ENCODE data around the gene MAML3.

MAML3 gene

DNA sequence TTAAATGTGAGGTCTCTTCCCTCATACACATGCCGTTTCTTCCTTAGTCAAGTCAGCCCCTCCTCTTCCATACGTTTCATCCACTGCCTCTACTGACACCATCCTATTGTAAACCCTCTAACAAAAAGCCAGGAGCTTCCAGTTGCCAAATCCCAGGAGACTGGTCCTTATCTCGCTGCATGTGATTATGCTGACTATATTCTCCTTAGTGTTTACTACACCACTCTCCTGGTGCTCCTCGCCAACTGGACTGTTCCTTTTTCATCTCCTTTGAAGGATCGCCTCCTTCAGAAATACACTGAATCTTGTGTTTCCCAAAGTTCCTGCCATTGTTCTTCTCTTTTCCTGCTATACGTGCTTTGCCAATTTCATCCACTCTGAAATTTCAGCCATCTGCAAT lies 27.7 kb downstream of the MAML3 start:
- no peak for DNase-seq (ENCODE audit: low read depth in 2 of 2)

DNA sequence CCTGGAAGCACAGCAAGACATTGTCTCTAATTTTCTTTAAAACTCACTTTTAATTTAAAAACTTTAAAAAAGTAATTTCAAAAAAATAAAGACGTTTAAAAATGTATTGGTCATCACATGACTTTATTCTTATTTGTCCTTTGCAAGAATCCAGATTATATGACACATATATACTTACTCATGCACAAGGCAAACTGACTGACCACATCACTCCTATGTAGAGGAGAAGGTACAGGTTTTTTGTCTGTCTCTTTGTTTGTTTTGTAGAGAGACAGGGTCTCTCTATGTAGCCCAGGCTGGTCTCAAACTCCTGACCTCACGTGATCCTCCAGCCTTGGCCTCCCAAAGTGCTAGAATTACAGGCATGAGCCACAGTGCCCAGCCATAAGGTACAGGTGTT lies 28.6 kb downstream of the MAML3 start:
- DNase-seq (ENCODE audit: low read depth in 2 of 2), result no peak

DNA sequence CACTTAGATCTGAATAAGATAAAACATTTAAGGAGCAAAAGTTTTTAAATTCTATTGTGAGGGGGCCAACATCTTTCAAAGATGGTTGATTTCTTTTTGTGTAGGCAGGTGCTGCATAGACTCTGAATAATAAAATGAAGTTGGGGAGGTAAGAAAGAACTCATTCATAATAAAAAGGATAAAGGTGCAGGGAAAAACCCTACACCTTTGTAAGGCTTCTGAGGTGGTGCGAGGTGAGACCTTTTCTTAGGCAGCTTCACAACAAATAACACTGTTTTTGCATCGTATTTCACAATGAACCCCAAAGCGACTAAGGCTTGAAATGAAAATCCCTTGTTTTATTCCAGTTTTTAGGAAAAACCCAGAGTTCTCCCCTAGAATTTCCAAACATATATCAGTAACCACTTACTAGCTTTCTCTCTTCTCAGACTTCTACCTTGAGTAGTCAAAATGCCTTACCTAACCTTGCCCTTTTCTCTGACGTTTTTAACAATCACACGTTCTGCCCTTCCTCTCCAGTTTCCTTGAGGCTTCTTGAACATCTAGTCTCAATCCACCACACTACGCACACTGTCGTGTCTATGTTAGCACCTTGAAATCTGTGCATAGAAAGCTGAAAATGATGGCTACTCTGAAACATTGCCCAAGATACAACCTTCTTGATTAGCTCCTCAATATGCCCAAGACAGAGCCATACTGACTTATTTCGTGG lies 30.2 kb downstream of the MAML3 start:
- no peak for DNase-seq (ENCODE audit: low read depth in 2 of 2)

DNA sequence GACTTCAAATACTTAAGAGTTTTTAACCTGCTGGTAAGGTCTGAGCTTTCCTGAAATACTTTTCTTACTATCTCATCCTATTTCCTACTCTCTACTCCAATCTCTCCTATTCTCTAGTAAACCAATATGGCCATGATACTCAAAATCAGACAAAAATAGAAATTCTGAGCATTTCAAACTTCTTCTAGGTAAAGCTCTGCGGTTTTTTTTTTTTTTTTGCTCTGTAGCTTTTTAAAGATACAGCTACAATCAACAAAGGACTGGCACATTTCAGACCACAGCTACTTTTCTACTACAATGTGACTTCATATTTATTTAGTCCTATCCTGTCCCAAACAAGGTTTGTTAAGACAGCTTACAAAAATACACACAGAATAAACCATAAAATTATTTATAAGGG lies 31.1 kb downstream of the MAML3 start:
- no peak for DNase-seq (ENCODE audit: low read depth in 2 of 2)

DNA sequence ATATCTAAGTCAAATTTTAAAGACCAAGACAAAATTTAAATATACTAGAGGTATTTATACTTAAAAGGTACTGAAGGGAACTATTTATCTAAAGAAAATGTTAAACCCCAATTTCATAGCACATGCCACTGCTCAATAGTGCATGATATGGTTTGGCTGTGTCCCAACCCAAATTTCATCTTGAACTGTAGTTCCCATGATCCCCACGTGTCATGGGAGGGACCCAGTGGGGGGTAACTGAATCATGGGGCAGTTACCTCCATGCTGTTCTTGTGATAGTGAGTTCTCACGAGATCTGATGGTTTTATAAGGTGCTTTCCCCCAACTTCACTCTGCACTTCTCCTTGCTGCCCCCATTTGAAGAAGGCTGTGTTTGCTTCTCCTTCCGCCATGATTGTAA lies 32.3 kb downstream of the MAML3 start:
- DNase-seq (ENCODE audit: low read depth in 2 of 2), result no peak

DNA sequence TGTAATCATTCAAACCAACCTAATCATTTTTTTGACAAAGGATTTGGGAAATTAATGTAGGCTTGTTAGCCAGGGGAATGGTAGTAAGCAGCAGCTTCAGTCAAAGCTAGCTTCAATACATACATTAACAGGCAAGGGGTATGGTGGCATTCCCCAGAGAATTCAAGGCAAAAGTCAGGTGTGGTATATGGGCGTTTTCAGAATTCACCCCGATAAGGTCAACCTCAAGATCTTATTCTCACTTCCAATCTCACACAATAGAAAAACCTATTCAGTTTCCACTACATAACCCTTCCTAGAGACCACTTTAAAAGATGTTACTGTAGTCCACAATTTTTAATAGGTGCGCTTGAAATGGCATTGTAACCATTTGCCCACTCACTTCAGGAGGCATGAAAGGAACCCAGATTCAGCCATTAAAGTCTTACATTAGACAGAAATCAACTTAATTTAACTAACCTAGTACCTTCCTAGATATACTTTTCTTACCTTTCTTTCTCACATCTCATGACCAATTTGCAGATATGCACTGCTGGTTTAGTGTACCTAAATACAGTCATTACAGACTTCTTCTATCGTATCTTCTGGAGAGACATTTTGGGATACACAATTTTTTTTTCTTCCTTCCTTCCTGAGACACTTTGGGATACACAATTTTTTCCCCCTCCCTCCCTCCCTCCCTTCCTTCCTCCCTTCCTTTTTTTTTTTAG lies 34.9 kb downstream of the MAML3 start:
- DNase-seq (ENCODE audit: low read depth in 2 of 2), result no peak

DNA sequence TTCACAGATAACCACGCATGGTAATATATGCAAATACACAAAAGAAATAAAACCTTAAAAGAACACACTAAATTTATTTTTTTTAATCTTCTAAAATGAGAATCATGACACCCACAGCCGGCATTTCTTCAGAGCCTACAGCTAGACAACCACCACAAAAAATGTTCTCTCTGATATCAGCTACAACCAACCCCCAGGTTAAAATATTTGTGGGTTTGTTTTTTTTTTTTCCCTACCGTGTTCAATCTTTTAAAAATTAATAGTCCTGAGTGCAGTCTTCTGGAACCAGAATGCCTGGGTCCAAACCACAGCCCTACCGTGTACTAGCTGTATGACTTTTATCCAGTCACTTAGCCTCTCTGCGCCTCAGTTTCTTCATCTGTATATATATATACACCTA lies 36.0 kb downstream of the MAML3 start:
- no peak for DNase-seq (ENCODE audit: low read depth in 2 of 2)

DNA sequence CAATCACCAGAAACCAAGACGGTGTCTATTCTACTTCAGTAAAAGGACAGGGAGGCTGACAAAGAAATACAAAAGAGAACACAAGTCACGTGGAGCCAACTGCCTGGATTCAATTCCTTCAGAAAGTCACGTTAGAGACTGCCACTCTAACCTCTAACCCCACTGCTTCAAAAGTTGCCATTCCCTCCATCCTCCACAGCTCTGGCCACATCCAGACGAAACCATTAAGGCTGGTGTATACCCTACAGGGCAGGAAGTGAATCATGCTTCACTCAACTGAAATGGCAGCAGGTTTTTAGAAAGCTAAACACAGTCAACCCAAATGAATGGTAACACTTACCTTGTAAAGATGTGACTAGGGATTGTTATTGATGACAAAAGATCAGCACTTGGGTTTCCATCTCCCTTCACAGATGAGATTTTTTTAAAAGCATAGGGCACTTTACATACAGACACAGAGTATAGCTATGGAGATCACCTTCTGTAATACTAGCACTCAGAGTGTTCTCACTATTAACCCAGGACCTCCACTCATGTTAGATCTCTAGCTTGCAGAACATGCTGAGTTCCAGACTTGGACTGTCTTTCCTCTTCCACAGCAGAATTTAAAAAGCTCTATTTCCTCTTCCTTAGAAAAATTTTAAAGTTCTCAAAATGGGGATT lies 37.4 kb downstream of the MAML3 start:
- DNase-seq (ENCODE audit: low read depth in 2 of 2), result no peak

DNA sequence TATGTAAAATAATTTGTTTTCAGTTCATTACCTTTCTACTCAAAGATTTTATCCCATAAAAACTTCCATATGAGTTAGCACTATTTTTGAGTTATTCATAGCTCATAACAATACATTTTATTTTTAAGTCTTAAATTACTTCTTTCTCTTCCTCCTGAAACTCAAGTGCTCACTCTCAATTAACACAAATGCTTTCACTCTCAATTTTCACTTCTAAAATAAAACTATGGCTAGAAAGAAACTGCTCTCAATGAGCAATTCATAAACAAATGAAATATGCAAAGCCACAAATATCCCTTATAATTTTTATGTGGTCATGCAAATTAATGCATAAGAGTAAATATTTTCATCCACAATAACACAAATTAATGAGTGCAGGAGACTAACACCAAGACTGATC lies 38.8 kb downstream of the MAML3 start:
- DNase-seq (ENCODE audit: low read depth in 2 of 2), result no peak

DNA sequence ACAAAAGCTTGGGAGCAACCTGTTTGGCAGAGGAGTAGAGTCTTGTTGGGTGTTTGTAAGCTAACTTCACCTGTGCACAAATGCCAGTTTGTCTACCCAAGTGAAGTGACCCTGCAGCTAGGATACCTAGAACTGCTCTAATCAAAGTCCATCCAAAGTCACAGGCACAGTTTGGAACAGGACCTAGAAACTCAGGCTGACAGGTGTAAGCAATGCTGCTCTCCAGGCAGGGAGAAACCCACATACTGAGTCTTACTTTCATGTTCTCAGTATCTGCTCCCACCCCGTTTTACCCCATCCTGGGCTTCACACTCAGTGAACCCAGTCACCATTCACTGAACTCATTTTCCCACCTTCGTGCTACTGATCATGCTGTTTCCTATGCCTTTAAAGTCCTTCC lies 40.3 kb downstream of the MAML3 start:
- no peak for DNase-seq (ENCODE audit: low read depth in 2 of 2)

DNA sequence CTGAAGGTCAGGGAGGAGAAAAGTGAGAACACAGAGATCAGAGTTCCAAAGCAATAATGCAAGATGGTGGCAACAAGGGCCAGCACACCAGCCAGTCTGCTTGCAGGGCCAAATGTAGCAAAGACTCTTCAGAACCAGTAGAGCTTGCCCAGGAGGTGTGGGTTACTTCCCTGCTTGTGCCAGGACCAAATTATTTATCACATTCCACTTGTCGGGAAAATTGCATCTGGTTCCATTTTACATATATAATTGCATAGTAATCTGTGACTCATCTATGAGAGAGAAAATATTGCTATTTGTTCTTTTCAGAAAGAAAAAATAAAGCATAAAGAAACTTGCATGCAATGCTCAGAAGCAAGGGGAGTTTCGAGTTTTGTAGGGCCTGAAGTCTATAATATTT lies 41.4 kb downstream of the MAML3 start:
- peak in 1 of 2 experiments; percentile 69 for DNase-seq (ENCODE audit: low read depth in 2 of 2)

DNA sequence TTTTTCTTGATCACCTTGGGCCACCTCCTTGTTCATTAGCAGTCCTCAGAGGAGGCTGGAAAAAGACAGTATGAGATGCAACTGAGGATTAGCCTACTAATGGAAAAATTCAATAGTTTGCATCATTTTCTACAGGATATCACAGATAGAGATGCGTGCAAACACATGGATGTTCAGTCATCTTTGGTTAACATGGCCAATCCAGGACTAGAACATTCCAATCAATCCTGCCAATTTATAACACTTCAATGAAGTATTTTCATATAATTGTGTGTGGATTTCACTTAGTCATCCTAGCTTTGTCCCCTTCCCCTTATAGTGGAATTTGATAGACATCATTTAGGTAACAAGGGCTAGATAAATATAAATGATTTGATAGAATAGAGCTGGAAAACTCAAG lies 42.7 kb downstream of the MAML3 start:
- no peak for DNase-seq (ENCODE audit: low read depth in 2 of 2)

DNA sequence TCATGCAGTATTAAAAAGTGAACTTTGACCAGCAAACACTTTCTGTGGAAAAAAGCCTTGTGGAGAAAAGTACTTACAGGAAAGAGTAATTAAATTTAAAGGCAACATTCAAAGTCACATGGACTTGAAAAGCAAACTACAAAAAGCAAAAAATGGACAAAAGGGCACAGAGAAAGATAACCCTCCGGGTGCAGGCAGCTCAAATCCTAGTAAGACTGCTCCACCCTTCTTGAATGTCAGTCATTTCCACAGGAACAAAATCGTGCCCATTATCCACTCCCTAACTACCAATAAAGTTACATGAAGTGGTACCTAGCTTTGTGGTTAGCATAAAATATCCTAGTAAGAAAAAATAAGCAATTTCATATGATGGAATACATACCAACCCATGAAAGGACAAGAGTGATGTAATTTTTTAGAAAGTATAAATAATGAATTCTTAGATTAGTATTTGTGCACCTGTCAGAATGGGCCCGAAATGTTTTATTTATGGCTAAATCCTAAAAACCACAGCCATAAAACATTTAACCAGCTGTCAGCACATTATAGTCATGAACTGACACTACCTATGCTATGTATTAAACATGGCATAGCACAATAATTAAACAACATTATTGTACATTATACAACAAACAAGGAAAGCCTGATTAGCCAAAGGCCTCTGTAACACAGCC lies 43.3 kb downstream of the MAML3 start:
- DNase-seq (ENCODE audit: low read depth in 2 of 2), result no peak

DNA sequence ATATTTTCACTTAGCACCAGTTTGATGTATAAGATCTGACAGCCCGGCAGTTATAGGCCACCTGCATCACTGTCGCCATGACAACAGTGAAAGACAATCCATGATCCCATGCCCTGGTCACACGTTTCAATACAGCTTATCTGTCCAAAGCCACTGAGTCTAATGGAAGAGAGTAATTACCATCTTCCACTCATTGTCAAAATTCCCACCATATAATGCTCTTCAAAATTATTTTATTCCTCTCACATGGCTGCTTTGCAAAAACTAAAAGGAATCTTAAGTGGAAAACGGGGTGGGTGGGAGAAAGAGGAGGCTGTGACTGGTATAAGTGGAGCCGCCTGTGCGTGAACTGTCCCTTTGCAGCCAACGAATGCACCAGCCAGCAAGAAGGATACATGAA lies 44.2 kb downstream of the MAML3 start:
- no peak for DNase-seq (ENCODE audit: low read depth in 2 of 2)

DNA sequence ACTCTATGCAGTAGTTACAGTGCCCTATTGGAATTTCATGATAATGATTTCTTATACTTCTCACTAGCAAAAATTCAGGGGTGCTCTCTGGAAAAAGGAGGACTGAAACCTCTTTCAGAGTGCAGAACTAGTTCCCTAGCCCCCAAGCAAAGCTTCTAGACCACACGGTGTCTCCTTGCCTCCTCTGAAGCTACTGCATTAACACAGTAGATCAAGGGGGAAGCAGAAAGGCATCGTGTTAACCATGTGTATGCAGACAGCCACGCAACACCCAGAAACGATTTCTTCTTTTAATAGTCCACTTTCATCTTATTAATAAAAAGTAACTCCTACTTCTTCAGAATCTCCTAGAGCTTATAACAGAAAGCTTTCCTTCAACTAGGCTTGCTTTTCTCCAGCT lies 44.7 kb downstream of the MAML3 start:
- DNase-seq (ENCODE audit: low read depth in 2 of 2), result no peak

DNA sequence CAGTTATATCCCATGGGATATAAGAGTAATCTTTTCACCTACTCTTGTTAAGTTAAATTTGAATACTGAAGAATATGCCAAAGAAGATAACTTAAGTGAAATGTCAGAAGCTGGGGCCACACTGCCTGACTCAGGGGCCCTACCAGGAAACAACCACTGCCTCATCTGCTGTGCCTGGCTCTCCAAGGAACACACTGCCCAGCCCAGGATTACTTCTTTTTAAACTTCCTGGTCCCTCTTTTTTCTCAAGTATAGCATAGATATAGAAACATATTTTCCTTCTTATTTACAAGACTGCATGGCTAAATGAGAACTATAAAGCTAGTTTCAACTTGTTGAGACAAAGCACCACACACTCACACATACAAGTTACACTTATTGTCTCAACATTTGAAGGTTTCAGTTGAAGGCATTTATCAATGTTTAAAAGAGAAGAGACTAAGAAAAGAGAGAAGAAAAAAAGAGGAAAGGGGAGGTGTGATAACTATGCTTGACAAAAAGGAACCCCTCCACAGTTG lies 45.2 kb downstream of the MAML3 start:
- DNase-seq (ENCODE audit: low read depth in 2 of 2), result no peak

DNA sequence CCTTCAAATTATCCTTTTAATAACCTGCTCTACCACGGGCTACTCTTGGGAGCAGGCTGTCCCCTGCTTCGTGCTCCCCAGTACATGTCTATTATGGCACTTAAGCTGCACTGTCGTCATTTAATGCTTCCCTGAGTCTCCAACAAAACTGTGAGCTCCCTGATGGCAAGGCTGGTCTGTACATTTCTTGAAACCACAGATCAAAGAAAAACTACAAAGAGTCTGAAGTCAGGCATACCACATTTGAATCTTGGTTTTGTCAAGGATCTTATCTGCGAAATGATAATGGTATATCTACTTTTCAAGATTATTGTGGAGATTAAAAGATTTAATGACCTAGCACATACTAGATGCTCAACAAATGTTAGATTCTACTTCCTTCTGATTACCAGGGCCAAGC lies 45.7 kb downstream of the MAML3 start:
- no peak for DNase-seq (ENCODE audit: low read depth in 2 of 2)

DNA sequence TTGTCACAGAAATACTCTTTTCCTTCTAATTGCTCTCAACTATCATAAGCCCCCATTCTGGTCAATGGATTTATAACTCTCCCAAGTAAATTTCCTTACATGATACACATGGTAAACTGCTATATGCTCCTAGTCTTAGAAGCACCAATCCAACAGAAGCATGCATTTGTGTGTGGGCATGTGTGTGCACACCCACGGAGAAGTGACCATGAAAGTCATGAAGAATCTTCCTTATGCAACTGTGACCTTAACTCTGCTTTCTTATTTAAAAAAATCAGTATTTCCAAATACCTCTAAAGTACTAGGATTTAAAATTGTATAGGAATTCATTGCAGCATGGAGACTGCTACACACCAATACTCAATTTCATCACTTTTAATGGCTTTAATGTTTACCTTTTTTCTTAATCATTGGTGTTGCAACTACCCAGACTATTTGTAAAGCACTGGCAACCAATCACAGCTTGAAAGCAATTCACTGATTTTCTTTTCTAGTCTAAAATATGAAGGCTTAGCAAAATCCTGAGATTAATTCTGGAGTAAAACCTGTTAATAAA lies 47.6 kb downstream of the MAML3 start:
- no peak for DNase-seq (ENCODE audit: low read depth in 2 of 2)

DNA sequence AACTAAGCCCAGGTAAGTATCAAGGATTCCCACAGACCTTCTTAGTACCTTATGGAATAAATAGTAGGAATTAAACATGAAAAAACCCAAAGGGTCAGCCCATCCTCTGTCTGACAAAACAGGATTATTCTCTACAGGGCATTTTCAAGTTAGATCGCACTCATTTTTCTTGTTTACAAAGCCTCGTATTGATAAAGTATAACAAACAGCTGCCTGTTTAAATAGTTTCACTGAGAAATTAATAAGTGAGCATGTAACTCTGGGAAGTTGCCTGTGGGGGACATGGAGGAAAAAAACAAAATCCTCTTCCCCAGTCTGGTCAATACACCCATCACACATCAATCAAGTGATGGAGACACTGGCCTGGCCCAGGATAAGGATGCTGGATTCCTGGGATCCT lies 48.5 kb downstream of the MAML3 start:
- DNase-seq (ENCODE audit: low read depth in 2 of 2), result no peak

DNA sequence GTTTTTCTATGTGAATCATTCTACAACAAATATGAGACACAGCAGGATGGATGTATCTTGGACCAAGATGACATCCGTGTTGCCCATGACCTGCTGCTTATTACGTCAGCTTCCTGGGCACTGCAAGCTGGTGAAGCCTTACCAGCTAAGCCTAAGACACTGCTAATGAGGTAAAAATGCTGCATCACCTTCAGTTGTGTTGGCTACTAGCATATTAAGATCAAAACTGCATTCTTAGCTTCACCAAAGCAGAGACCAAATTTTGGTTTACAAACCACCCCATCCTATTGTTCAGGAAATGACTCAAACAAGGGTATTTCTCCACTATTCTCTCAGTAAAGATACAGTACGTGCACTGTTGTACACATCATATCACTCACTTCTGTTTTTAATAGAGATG lies 50.3 kb downstream of the MAML3 start:
- DNase-seq (ENCODE audit: low read depth in 2 of 2), result no peak

DNA sequence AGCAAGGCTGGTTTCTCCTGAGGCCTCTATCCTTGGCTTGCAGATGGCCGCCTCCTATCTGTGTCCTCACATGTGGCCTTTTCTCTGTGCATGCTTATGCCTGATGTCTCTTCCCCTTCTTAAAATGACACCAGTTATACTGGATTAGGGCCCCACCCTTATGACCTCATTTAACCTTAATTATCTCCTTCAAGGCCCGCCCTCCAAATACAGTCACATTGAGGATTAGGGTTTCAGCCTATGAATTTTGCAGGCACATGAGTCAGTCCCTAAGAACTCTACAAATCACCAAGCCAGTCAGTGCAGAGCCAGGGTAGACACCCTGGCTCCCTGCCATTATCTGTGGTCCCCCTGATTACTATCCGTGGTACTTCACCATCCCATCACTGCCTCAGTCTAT lies 51.6 kb downstream of the MAML3 start:
- DNase-seq (ENCODE audit: low read depth in 2 of 2), result no peak

DNA sequence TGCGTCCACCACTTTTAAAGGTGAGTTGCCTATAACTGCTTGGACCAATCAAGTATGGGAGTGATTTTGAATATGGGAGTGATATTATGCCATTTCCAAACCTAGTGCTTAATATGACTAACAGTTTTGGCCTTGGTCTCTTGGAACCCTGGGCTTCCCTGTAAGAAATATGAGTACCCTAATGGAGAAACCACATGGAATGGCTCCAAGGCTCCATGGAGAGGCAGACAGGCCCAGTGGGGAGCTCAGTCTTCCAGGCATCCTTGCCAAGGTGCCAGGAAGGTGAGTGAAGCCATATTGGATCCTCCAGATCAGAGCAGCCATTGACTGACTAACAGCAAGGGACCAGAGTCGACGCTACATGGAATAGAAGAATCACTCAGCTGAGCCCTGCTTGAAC lies 53.2 kb downstream of the MAML3 start:
- no peak for DNase-seq (ENCODE audit: low read depth in 2 of 2)

Data from fibroblast of skin of left biceps (primary cell).